ENCODE results near the gene MYD88.

MYD88 gene

GRCh38 chr3:38136777-38137614 is 1.5 kb upstream of the MYD88 start, which contains the start of gene ACAA1:
TSS of gene ACAA1 (minus strand) at chr3:38137127. CDS start at chr3:38137035, 92 bp downstream.
- DNase-seq = peak; percentile 98 to 99
- peak; percentile 85 for TF ChIP-seq POLR2A (IDR thresholded peaks at IDR 0.05; ENCODE audit: low read length)
- TF ChIP-seq GATA1 (IDR thresholded peaks at IDR 0.05; ENCODE audit: low read depth, low read length) = no peak

- TF ChIP-seq POLR2A (IDR thresholded peaks at IDR 0.05; ENCODE audit: low read length) (no peak), GATA1 (IDR thresholded peaks at IDR 0.05; ENCODE audit: low read depth, low read length) (no peak)
- DNase-seq = peak; percentile 42 to 56
Observed at GRCh38 chr3:38137615-38138348, 679 bp upstream of the MYD88 start.

- TF ChIP-seq GATA1 (IDR thresholded peaks at IDR 0.05; ENCODE audit: low read depth, low read length) (no peak), POLR2A (IDR thresholded peaks at IDR 0.05; ENCODE audit: low read length) (no peak)
- DNase-seq = no peak
Observed at GRCh38 chr3:38139191-38139590, 730 bp downstream of the MYD88 start.

GRCh38 chr3:38139652-38140051 is 1.2 kb downstream of the MYD88 start:
- no peak for DNase-seq
- TF ChIP-seq GATA1 (IDR thresholded peaks at IDR 0.05; ENCODE audit: low read depth, low read length) (no peak), POLR2A (IDR thresholded peaks at IDR 0.05; ENCODE audit: low read length) (no peak)

GRCh38 chr3:38140326-38141172 is 2.1 kb downstream of the MYD88 start:
- TF ChIP-seq POLR2A (IDR thresholded peaks at IDR 0.05; ENCODE audit: low read length) (no peak), GATA1 (IDR thresholded peaks at IDR 0.05; ENCODE audit: low read depth, low read length) (no peak)
- no peak for DNase-seq

- TF ChIP-seq POLR2A (IDR thresholded peaks at IDR 0.05; ENCODE audit: low read length) (no peak), GATA1 (IDR thresholded peaks at IDR 0.05; ENCODE audit: low read depth, low read length) (no peak)
- DNase-seq = no peak
Observed at GRCh38 chr3:38141173-38141951, 2.9 kb downstream of the MYD88 start.

- DNase-seq = no peak
- TF ChIP-seq GATA1 (IDR thresholded peaks at IDR 0.05; ENCODE audit: low read depth, low read length) (no peak), POLR2A (IDR thresholded peaks at IDR 0.05; ENCODE audit: low read length) (no peak)
Observed at GRCh38 chr3:38141952-38142273, 3.5 kb downstream of the MYD88 start.

- TF ChIP-seq GATA1 (IDR thresholded peaks at IDR 0.05; ENCODE audit: low read depth, low read length) = no peak
- no peak for TF ChIP-seq POLR2A (IDR thresholded peaks at IDR 0.05; ENCODE audit: low read length)
- no peak for DNase-seq
Observed at GRCh38 chr3:38142959-38143358, 4.5 kb downstream of the MYD88 start.

GRCh38 chr3:38143511-38143910 is 5.0 kb downstream of the MYD88 start:
- no peak for DNase-seq
- TF ChIP-seq POLR2A (IDR thresholded peaks at IDR 0.05; ENCODE audit: low read length) (no peak), GATA1 (IDR thresholded peaks at IDR 0.05; ENCODE audit: low read depth, low read length) (no peak)

- DNase-seq = no peak
- TF ChIP-seq GATA1 (IDR thresholded peaks at IDR 0.05; ENCODE audit: low read depth, low read length) = no peak
- no peak for TF ChIP-seq POLR2A (IDR thresholded peaks at IDR 0.05; ENCODE audit: low read length)
Observed at GRCh38 chr3:38146504-38146903, 8.0 kb downstream of the MYD88 start.

- TF ChIP-seq GATA1 (IDR thresholded peaks at IDR 0.05; ENCODE audit: low read depth, low read length) = no peak
- no peak for TF ChIP-seq POLR2A (IDR thresholded peaks at IDR 0.05; ENCODE audit: low read length)
- no peak for DNase-seq
Observed at GRCh38 chr3:38147421-38147820, 9.0 kb downstream of the MYD88 start.

- no peak for DNase-seq
- TF ChIP-seq POLR2A (IDR thresholded peaks at IDR 0.05; ENCODE audit: low read length) = no peak
- TF ChIP-seq GATA1 (IDR thresholded peaks at IDR 0.05; ENCODE audit: low read depth, low read length) = no peak
Observed at GRCh38 chr3:38148311-38148882, 9.9 kb downstream of the MYD88 start.

GRCh38 chr3:38149708-38150107 is 11.2 kb downstream of the MYD88 start:
- TF ChIP-seq POLR2A (IDR thresholded peaks at IDR 0.05; ENCODE audit: low read length) (no peak), GATA1 (IDR thresholded peaks at IDR 0.05; ENCODE audit: low read depth, low read length) (peak; percentile 24)

More at GRCh38 chr3:38149708-38150107, 11.2 kb downstream of the MYD88 start:
- DNase-seq = peak; percentile 46 to 51

Measured in erythroblast (primary cell).